SK-N-MC (cell line): ENCODE measurements around the gene BICDL2.

Source experiments
- EZH2 ChIP-seq: fragments of 200-600 bp; sonication (generic); IDR thresholded peaks from one replicate; pipeline ENCODE4 v1.6.1; 2017; ENCODE audit warnings: antibody characterized with exemption
- FOXP2 ChIP-seq: optimal IDR thresholded peaks from 2 replicates; pipeline ENCODE3; 2011; ENCODE audit warnings: mild to moderate bottlenecking, moderate library complexity; ENCODE audit not compliant: insufficient read depth; ENCODE audit errors: extremely low read length, control extremely low read depth
- POLR2AphosphoS5 ChIP-seq: IDR thresholded peaks from 2 replicates; pipeline ENCODE4 v1.6.1; 2012; ENCODE audit warnings: mild to moderate bottlenecking, low read depth, low read length, borderline replicate concordance

DNA sequence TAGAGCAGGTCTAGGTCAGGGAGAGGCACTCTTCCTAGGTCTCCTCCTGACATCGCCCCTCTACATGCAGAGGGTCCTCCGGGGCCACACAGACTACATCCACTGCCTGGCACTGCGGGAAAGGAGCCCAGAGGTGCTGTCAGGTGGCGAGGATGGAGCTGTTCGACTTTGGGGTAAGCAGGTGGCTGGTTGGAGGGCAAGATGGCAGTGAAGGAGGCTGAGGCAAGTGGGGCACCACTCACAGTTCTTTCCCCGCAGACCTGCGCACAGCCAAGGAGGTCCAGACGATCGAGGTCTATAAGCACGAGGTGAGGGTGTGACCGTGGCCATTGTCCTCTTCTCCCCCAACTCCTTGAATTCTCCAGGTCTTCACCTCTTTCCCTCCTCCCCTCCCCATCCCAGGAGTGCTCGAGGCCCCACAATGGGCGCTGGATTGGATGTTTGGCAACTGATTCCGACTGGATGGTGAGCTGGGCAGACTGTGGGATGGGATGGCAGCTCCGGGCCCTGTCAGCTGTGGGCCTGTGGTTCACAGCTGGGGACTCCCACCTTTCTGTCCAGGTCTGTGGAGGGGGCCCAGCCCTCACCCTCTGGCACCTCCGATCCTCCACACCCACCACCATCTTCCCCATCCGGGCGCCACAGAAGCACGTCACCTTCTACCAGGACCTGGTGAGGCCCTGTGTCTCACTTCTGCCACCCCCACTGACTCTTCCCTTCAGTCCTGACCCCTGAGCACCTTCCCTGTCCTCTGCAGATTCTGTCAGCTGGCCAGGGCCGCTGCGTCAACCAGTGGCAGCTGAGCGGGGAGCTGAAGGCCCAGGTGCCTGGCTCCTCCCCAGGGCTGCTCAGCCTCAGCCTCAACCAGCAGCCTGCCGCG, 9.9 kb downstream of the BICDL2 start:
- no peak for TF ChIP-seq EZH2
- TF ChIP-seq POLR2AphosphoS5 = no peak
- TF ChIP-seq FOXP2 = no peak
